ENCODE results near the gene XRCC3.

Gene XRCC3

GRCh38 chr14:103719751-103720150 is 4.5 kb upstream of the XRCC3 start:
- no peak for TF ChIP-seq CTCF (conservative IDR thresholded peaks at IDR 0.05; ENCODE audit: control insufficient read depth, insufficient read depth, low read depth, low read length)
- no peak overlapping the region for H3K4me3 ChIP-seq (ENCODE audit: control insufficient read depth, low read depth, low read length)
- no peak for DNase-seq (ENCODE audit: low read depth)

GRCh38 chr14:103718572-103718971 is 3.3 kb upstream of the XRCC3 start:
- no peak for TF ChIP-seq CTCF (conservative IDR thresholded peaks at IDR 0.05; ENCODE audit: control insufficient read depth, insufficient read depth, low read depth, low read length)
- peak; percentile 93 for DNase-seq (ENCODE audit: low read depth)
- no peak overlapping the region for H3K4me3 ChIP-seq (ENCODE audit: control insufficient read depth, low read depth, low read length)

- no peak for TF ChIP-seq CTCF (conservative IDR thresholded peaks at IDR 0.05; ENCODE audit: control insufficient read depth, insufficient read depth, low read depth, low read length)
- DNase-seq (ENCODE audit: low read depth): no peak
- peak overlapping the region; percentile 67 for H3K4me3 ChIP-seq (ENCODE audit: control insufficient read depth, low read depth, low read length)
Measured at GRCh38 chr14:103716899-103717411, 1.7 kb upstream of the XRCC3 start.

GRCh38 chr14:103716091-103716801 is 995 bp upstream of the XRCC3 start:
- DNase-seq (ENCODE audit: low read depth): no peak
- TF ChIP-seq CTCF (conservative IDR thresholded peaks at IDR 0.05; ENCODE audit: control insufficient read depth, insufficient read depth, low read depth, low read length): no peak
- H3K4me3 ChIP-seq (ENCODE audit: control insufficient read depth, low read depth, low read length): peak overlapping the region; percentile 67

- peak overlapping the region; percentile 42 for H3K4me3 ChIP-seq (ENCODE audit: control insufficient read depth, low read depth, low read length)
- no peak for TF ChIP-seq CTCF (conservative IDR thresholded peaks at IDR 0.05; ENCODE audit: control insufficient read depth, insufficient read depth, low read depth, low read length)
- DNase-seq (ENCODE audit: low read depth): no peak
Measured at GRCh38 chr14:103714063-103714724, 1.1 kb downstream of the XRCC3 start.

- no peak overlapping the region for H3K4me3 ChIP-seq (ENCODE audit: control insufficient read depth, low read depth, low read length)
- DNase-seq (ENCODE audit: low read depth): no peak
- no peak for TF ChIP-seq CTCF (conservative IDR thresholded peaks at IDR 0.05; ENCODE audit: control insufficient read depth, insufficient read depth, low read depth, low read length)
Measured at GRCh38 chr14:103713304-103714062, 1.8 kb downstream of the XRCC3 start.
